Glomerular visceral epithelial cell (primary cell): ENCODE results near the gene GEMIN7.

Source experiments
- DNase-seq: peaks from one replicate; pipeline ENCODE4 v3.0.0-alpha.2; 2016; ENCODE audit errors: extremely low spot score

Gene GEMIN7, protein sequence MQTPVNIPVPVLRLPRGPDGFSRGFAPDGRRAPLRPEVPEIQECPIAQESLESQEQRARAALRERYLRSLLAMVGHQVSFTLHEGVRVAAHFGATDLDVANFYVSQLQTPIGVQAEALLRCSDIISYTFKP

DNA sequence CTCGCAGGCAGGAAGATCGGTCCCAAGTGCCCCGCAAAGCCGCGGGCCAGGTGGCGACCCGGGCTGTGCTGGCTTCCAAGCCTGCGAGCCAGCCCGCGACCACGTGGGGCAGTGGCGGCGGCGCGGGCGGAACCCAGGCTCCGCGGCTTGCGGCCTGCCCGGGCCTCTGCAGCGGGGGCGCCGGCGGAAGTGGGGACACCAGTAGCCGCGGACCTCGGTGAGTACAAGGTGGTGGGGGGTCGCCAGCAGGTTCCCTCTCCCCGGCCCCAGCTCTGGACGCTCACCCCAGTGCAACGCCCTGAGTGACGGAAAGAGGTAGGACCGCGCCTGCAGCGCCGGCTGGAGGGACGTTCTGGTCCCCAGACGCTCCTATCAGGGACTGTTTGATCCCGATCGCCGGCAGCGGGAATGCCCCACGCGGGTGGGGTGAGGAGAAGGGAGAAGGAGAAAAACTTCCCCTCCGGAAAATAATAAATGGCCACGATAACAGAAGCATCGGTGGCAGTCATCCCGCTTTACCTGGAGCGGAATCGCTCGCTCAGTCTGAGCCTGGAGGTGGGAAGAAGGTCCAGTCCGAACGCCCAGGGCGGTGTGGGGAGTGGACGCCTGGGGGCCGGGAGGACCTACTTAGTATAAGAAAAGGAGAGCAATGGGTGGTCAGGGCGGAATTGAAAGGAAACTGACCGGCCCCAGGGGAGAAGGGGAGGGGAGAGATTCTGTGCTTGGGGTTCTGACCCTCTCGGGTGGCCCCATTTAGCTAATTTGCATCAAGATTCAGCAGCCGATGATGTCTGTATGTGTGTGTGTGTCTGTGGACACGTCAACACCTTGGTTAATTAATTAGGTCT lies at the start of gene GEMIN7:
TSS of gene GEMIN7 (plus strand) at position 198 of the 848 bp plus-strand sequence. CDS start 10,855 bp downstream, outside the sequence.
- DNase-seq: peak; percentile 80

DNA sequence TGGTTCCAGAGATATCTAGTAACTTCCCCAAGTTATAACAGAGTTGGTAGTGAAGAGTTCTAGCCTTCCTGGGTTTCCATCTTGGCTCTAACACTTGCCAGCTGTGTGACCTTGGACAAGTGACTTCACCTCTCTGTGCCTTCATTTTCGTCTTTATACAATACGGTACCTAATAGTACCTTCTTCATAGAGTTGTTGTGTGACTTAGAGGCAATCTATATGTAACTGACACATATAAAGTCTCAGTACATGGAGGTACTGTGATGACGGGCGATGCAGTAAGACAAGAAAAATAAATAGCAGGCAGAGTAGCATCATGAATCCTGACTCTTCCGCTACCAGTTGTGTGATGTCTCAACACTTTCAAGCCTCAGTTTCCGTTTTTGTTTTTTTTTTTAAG lies 48.2 kb upstream of the GEMIN7 start:
- no peak for DNase-seq

- DNase-seq: no peak
Measured at GRCh38 chr19:45032421-45032820, 46.6 kb upstream of the GEMIN7 start.

DNA sequence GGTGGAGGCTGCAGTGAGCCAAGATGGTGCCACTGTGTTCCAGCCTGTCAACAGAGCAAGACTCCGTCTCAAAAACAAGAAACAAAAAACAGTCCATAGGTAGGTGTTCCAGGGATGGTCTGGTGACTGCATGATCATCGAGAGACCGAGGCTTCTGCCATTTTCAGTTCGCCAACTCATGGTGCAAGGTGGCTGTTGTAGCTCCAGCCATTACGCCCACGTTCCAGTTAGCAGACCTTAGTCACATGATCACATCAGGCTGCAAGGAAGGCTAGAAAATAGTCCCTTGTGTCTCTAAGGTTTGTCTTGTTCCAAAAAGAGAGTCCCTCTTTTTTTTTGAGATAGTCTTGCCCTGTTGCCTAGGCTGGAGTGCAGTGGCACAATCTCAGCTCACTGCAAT lies 43.3 kb upstream of the GEMIN7 start:
- no peak for DNase-seq

DNA sequence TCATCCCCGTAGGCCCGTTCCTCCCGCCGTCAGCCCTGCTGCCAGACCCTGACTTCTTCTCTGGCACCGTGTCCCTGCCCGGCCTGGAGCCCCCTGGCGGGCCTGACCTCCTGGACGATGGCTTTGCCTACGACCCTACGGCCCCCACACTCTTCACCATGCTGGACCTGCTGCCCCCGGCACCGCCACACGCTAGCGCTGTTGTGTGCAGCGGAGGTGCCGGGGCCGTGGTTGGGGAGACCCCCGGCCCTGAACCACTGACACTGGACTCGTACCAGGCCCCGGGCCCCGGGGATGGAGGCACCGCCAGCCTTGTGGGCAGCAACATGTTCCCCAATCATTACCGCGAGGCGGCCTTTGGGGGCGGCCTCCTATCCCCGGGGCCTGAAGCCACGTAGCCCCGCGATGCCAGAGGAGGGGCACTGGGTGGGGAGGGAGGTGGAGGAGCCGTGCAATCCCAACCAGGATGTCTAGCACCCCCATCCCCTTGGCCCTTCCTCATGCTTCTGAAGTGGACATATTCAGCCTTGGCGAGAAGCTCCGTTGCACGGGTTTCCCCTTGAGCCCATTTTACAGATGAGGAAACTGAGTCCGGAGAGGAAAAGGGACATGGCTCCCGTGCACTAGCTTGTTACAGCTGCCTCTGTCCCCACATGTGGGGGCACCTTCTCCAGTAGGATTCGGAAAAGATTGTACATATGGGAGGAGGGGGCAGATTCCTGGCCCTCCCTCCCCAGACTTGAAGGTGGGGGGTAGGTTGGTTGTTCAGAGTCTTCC lies 41.5 kb upstream of the GEMIN7 start:
- DNase-seq: no peak

DNA sequence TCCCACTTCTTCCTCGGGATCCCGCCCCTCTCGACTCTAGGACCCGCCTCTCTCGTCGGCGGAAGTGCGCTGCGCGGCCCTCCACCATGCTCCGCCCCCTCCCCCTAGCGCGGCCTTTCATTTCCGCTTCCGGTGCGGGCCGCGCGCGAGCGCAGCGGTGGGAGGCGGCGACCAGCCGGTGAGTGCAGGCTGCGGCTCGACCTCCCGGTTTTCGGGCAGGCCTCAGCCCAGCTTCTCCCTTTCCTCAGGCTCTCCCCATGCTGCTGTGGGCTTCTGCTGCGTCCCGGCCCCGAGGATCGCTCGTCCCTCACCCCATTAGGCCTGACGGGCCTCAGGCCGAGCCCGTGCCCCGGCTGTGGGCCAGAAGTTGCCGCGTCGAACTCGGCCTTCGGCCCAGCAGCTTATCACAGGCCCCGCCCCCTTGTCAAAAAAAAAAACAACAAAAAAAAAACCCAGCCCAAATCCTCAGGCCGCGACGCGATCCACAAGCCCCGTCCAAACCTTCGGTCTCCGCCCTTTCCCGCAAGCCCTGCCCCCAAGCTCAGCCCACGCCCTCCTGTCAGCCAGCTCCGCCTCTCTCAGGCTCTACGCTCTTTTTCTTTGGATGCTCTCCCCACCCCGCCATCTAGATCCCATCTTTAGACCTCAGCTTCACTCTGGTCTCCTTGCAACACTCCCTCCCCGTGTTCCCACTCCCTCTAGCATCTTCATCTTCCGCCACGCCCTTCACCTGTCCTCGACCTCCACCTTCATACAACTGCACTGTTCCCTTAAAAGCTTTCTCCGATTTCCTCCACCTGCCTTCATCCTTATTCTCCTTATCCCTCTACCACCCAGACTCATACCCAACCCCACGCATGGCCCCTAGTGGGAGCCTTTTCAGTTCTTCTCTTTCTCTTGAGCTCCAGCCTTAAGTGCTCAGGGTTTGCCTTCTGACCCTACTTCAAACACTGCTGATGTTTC lies 39.8 kb upstream of the GEMIN7 start, which contains the start of gene CLASRP:
TSS of gene CLASRP (plus strand) at position 115 of the 963 bp plus-strand sequence. CDS start 1,168 bp downstream, outside the sequence.
- peak; percentile 89 for DNase-seq

- DNase-seq: no peak
Measured at GRCh38 chr19:45040059-45040771, 38.8 kb upstream of the GEMIN7 start.

DNA sequence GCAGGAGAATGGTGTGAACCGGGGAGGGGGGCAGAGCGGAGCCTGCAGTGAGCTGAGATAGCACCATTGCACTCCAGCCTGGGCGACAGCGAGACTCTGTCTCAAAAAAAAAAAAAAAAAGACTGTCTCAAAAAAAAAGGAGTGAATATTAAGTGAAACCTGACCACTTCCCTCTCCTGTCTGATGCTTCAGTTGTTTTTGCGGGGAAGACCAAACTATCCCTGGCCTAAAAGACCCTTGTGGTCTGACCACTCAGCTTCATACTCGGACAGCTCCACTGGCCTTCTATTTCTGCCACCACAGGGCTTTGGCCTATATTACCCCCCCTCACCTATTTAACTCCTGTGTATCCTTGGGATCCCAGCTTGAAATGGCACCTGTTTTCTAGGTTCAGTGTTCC lies 37.9 kb upstream of the GEMIN7 start:
- DNase-seq: no peak

DNA sequence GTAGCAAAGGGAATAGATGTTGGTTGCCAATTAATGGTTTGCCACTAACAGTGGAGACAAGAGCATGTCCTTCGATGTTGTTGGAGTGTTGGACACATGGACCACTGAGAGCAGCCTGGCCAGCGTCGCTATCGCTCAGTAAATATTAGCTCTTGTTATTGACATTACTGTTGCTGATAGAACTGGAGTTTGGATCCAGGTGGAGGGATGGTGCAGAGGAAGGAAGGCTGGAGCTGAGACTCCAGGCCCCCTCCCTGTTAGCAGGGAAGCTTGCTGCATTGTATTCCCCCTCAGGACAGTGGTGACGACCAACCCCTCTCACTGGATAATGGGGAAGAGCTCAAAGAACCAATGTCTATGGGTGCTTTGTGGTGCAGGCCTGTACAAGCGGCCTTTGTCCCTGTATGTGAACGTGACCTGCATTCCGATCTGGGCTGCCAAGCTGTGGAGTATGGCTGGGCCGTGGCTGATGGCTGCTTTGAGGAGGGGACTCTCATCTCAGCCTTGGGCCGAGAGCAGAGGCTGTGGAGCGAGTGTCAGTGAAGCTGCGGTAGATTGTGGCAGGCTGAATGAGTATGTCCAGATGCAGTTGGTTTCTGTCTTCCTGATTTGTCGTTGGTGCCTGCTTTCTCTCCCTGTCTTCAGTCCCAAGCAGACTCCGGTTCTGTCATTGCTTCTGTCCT lies 33.2 kb upstream of the GEMIN7 start:
- no peak for DNase-seq

- DNase-seq: no peak
Measured at GRCh38 chr19:45046355-45046754, 32.7 kb upstream of the GEMIN7 start.

DNA sequence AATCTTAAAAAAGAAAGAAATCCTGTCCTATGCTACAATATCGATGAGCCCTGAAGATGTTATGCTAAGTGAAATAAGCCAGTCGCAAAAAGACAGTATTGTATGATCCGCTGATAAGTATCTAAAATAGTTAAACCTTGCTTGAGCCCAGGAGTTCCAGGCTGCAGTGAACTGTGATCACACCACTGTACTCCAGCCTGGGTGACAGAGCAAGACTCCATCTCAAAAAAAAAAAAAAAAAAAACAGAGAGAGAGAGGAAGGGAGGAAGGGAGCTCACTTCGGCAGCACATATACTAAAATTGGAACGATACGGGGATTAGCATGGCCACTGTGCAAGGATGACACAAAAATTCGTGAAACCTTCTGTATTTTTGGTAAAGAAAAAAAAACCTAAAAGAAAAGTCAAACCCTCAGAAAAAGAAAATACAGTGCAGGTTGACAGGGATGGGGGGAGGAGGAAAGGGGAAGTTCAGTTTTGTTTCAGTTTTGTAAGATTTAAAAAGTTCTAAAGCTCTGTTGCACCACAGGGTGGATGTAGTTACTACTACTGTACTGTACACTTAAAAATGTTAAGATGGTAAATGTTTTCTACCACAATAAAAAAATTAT lies 31.8 kb upstream of the GEMIN7 start:
- no peak for DNase-seq

GRCh38 chr19:45049073-45049736 lies 29.9 kb upstream of the GEMIN7 start:
- DNase-seq: no peak

GRCh38 chr19:45050036-45050435 lies 29.0 kb upstream of the GEMIN7 start:
- DNase-seq: no peak

DNA sequence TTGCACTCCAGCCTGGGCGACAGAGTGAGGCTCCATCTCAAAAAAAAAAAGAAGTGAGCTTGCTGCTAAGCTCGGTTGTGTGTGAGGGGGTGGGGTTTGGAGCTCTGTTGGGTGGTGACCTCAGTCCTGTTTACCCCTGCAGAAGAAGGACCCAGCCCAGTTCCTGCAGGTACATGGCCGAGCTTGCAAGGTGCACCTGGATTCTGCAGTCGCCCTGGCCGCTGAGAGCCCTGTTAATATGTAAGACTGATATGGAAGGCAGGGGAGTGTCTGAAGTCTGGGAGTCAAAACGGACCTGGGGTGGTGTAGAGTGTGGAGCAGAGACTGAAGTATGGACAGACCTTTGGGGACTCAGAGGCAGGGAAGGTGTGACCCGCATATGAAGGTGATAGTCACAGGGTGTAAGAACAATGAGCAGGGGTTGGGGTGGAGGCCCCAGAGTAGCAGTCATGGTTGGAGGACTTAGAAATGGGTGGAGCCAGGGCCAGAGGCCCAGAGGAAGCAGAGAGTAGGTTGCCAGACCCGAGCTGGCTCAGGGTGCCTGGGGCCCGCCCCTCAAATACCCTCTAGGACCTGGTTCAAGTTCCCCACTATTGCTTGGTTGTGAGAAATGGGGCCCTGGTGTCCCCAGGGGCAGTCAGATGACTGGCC lies 27.0 kb upstream of the GEMIN7 start:
- no peak for DNase-seq

GRCh38 chr19:45056831-45057230 lies 22.2 kb upstream of the GEMIN7 start:
- DNase-seq: no peak

DNA sequence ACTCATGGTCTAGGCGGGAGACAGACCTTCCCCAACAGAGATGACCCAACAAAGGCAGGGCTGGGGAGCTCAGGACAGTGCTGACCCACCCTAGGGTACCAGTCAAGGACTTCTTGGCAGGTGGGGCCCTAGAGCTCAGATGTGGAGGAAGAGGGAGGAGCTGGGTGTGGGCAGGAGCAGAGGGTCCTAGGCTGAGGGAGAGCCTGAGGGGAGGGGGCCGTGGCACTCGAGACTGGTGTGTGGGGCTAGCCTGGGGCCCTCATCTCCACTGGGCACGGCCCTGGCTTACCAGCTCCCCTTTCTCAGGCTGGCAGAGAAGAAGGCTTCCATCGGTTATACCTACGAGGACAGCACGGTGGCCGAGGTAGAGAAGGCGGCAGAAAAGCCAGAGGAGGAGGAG lies 21.6 kb upstream of the GEMIN7 start:
- no peak for DNase-seq

DNA sequence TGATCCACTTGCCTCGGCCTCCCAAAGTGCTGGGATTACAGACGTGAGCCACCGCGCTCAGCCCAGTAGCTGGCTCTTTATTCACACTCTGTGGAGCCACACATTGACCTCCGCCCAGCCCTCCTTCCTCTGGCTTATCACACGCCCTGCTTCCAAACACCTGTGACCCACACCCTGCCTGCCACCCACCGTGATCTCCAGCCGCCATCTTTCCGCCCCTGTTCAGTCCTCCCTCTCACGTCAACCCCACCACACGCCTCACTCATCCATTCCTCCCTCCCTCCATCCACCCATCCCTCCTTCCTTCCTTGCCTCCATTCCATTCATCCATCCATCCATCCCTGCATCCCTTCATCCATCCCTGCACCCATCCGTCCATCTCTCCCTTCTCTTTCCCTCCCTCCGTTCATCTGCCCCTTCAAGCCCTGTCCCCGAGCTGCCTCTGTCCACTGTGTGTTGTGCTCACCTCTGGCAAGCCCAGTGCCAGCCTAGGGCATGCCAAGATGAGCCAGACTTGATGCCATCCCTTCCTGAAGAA lies 20.4 kb upstream of the GEMIN7 start:
- no peak for DNase-seq

DNA sequence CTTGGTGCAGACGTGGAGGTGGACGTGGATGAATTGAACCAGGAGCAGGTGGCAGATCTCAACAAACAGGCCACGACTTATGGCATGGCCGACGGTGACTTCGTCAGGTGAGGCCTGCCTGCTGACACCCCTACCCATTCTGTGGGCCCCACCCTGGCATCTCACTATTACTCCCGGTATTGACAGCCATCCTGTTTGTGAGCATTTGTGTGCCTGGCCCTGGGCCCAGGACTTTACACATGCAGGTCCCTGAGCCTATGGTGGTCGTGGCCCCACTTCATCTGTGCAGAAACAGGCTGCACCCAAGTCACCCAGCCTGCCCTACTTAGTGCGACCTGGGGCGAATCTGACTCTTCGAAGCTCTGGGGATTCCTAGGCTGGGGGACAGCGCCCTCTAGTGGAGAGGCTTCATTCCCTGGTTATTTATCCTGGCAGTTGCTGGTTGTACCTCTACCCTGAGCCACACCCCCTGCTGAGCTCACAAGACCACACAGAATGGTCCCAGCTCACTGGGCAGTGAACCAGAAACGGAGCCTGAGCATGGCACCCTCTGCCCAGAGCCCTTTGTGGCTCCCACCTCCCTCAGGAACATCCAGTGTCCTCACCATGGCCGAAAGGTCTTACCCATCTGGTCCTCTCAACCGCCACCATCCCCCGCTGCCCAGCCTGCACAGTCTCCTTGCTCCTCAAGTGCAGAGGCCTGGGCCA lies 19.6 kb upstream of the GEMIN7 start:
- DNase-seq: peak; percentile 85
